Dedifferentiated amniotic fluid mesenchymal stem cell (primary cell): ENCODE results near the gene GSK3A.

Experiments used
- DNase-seq: peaks from one replicate; pipeline ENCODE4 v3.0.0-alpha.2; 2016; ENCODE audit errors: extremely low spot score

Gene GSK3A

GRCh38 chr19:42200116-42200715, 42.2 kb downstream of the GSK3A start:
- DNase-seq = no peak

- no peak for DNase-seq
These were observed 42.8 kb downstream of the GSK3A start for GRCh38 chr19:42199440-42200115.

GRCh38 chr19:42198676-42199439, 43.5 kb downstream of the GSK3A start:
- no peak for DNase-seq

GRCh38 chr19:42197375-42197817, 45.0 kb downstream of the GSK3A start:
- no peak for DNase-seq

- DNase-seq = no peak
These were observed 46.1 kb downstream of the GSK3A start for GRCh38 chr19:42196011-42197001.

- no peak for DNase-seq
These were observed 48.7 kb downstream of the GSK3A start for GRCh38 chr19:42193706-42194105.

- DNase-seq = no peak
These were observed 49.1 kb downstream of the GSK3A start for GRCh38 chr19:42193294-42193693.

GRCh38 chr19:42191855-42192254, 50.5 kb downstream of the GSK3A start:
- no peak for DNase-seq

GRCh38 chr19:42191330-42191729, 51.1 kb downstream of the GSK3A start:
- no peak for DNase-seq

GRCh38 chr19:42189133-42189532, 53.3 kb downstream of the GSK3A start:
- DNase-seq = no peak

- no peak for DNase-seq
These were observed 53.7 kb downstream of the GSK3A start for GRCh38 chr19:42188665-42189064.

- DNase-seq = no peak
These were observed 57.1 kb downstream of the GSK3A start for GRCh38 chr19:42185277-42185676.

- peak; percentile 83 for DNase-seq
These were observed 58.0 kb downstream of the GSK3A start for GRCh38 chr19:42184401-42184861.
